Gastrocnemius medialis (tissue), 4 donors: ENCODE measurements around the gene SLC6A1.

Experiments used
- CTCF ChIP-seq, 5 experiments: fragments of 450-650 bp in 3 of 5; fragments of 200-600 bp in 2 of 5; sonication (generic) in 2 of 5; IDR thresholded peaks in 4 of 5; conservative IDR thresholded peaks in 1 of 5; 1 replicate in 4 of 5; 2 replicates in 1 of 5; pipeline ENCODE4 v1.5.1; 2016 to 2019; ENCODE audit warnings: antibody characterized with exemption in 5 of 5, mild to moderate bottlenecking in 3 of 5, moderate library complexity in 3 of 5
- POLR2A ChIP-seq, 2 donors: fragments of 450-650 bp; IDR thresholded peaks; one replicate each; pipeline ENCODE4 v1.6.1; 2017; ENCODE audit warnings: antibody characterized with exemption in 2 of 2, mild to moderate bottlenecking in 2 of 2, moderate library complexity in 2 of 2

DNA sequence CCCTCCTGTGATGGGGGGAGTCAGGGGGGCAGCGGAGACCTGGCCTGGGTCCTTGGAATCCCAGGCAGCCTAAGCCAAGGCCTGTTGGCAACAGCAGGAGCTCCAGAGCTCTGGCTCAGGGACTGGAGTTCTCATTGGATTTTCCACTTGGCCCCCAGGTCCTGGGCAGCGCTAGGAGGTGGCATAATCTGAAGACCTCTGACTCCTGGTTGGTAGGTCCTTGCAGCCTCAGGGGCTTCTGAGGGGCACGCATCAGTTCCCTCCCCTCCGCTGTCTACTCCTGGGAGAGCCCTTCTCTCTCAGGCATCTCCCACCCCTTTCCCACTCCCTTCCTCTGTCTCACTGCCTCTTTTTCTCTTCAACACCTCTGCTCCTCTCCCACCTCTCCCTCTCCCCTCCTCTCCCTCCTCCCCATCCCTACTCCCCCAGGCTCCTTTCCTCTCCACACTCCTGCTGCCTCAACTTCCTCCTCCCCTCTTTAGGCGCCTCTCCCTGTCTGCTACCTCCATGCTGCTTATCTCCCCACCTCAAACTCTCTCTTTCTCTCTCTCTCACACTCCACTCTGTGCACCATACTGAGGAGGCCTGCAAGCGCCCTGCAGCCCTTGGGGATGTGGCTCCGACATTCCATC is 41.1 kb upstream of the SLC6A1 start:
- TF ChIP-seq CTCF (IDR thresholded peaks at IDR 0.05 in 4 of 5, conservative IDR thresholded peaks at IDR 0.05 in 1 of 5): no peak
- no peak for TF ChIP-seq POLR2A (IDR thresholded peaks at IDR 0.05)
